MM.1S (cell line): Measurements from ENCODE around the gene VIM.

ENCODE experiments used
- DNase-seq: peaks from one replicate; pipeline ENCODE4 v3.0.0-alpha.2; 2015
- H2AFZ ChIP-seq: fragments of 300-600 bp; sonication (generic); 2 replicates; pipeline ENCODE4 v1.6.0; 2016; ENCODE audit warnings: antibody characterized with exemption, low read length
- H3F3A ChIP-seq: fragments of 300-600 bp; sonication (generic); 2 replicates; pipeline ENCODE4 v1.6.1; 2016; ENCODE audit warnings: mild to moderate bottlenecking, antibody characterized with exemption, low read length, moderate library complexity, mixed read lengths; ENCODE audit not compliant: insufficient read depth
- H3K27ac ChIP-seq: fragments of 300-600 bp; sonication (generic); 2 replicates; pipeline ENCODE4 v1.5.1; 2016; ENCODE audit warnings: mild to moderate bottlenecking, low read length
- H3K27me3 ChIP-seq: fragments of 300-600 bp; sonication (generic); replicated peaks from 2 replicates; pipeline ENCODE4 v1.6.0; 2016; ENCODE audit warnings: low read length; ENCODE audit not compliant: insufficient read depth
- H3K36me3 ChIP-seq: fragments of 300-600 bp; sonication (generic); replicated peaks from 2 replicates; pipeline ENCODE4 v1.6.1; 2016; ENCODE audit warnings: mild to moderate bottlenecking, low read length, mixed read lengths; ENCODE audit not compliant: insufficient read depth
- H3K4me1 ChIP-seq: fragments of 300-600 bp; sonication (generic); 2 replicates; pipeline ENCODE4 v1.6.1; 2016; ENCODE audit warnings: low read length, mixed read lengths
- H3K4me2 ChIP-seq: fragments of 300-600 bp; sonication (generic); 2 replicates; pipeline ENCODE4 v1.6.0; 2016; ENCODE audit warnings: low read depth, low read length
- H3K4me3 ChIP-seq: fragments of 300-600 bp; sonication (generic); 2 replicates; pipeline ENCODE4 v1.5.1; 2016; ENCODE audit warnings: low read length, mixed read lengths
- H3K79me2 ChIP-seq: fragments of 300-600 bp; sonication (generic); 2 replicates; pipeline ENCODE4 v1.6.1; 2016; ENCODE audit warnings: mixed run types, low read length, mixed read lengths
- H3K9ac ChIP-seq: fragments of 300-600 bp; sonication (generic); 2 replicates; pipeline ENCODE4 v1.6.1; 2016; ENCODE audit warnings: low read length, mixed read lengths
- H3K9me2 ChIP-seq: fragments of 300-600 bp; sonication (generic); replicated peaks from 2 replicates; pipeline ENCODE4 v1.6.1; 2016; ENCODE audit warnings: mild to moderate bottlenecking, low read length, mixed read lengths; ENCODE audit not compliant: insufficient read depth
- H3K9me3 ChIP-seq: fragments of 300-600 bp; sonication (generic); replicated peaks from 2 replicates; pipeline ENCODE4 v1.6.1; 2016; ENCODE audit warnings: mild to moderate bottlenecking, low read length, mixed read lengths; ENCODE audit not compliant: insufficient read depth
- H4K20me1 ChIP-seq: fragments of 300-600 bp; sonication (generic); 2 replicates; pipeline ENCODE4 v1.6.1; 2016; ENCODE audit warnings: mild to moderate bottlenecking, low read length, moderate library complexity, mixed read lengths; ENCODE audit not compliant: insufficient read depth
- EZH2 ChIP-seq: fragments of 300-600 bp; sonication (generic); optimal IDR thresholded peaks from 2 replicates; pipeline ENCODE3; 2017; ENCODE audit warnings: low read depth, mild to moderate bottlenecking, antibody characterized with exemption, low read length, mixed read lengths
- EZH2phosphoT487 ChIP-seq: fragments of 300-600 bp; sonication (generic); IDR thresholded peaks from 2 replicates; pipeline ENCODE4 v1.6.1; 2018; ENCODE audit warnings: antibody characterized with exemption, low read length
- TF ChIP-seq, protein P1 (sequence below): fragments of 300-600 bp; sonication (generic); IDR thresholded peaks from 2 replicates; pipeline ENCODE4 v1.5.1; 2016; ENCODE audit warnings: antibody characterized with exemption, low read length, mixed read lengths

VIM gene

DNA sequence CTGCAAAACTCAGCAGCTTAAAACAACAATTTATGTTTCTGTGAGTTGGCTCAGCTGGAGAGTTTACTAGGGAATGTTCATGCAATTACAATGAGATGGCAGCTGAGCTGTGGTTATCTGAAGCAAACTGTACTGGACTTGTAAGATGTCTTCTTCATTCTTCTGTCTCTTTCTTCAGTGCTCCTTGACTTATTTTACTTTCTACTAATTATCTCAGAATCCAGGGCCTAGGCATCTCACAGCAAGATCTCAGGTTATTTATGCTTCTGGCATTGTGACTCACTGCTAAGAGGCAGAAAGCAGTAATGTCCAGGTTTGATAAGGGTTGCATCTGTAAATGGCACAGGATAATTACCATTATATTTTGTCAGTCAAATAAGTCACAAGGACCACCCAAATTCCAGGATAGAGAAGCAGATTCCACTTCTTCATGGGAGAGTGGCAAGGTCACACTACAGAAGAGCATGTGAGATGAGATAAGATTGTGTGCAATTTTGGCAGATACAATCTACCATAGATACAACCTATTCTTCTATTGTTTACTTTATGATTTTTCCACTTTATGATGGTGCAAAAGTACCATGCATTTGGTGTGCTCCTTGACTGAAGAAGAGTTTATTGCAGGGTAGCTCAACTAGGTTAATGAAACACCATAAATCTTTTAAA is 16.8 kb downstream of the VIM start:
- TF ChIP-seq, protein P1, sequence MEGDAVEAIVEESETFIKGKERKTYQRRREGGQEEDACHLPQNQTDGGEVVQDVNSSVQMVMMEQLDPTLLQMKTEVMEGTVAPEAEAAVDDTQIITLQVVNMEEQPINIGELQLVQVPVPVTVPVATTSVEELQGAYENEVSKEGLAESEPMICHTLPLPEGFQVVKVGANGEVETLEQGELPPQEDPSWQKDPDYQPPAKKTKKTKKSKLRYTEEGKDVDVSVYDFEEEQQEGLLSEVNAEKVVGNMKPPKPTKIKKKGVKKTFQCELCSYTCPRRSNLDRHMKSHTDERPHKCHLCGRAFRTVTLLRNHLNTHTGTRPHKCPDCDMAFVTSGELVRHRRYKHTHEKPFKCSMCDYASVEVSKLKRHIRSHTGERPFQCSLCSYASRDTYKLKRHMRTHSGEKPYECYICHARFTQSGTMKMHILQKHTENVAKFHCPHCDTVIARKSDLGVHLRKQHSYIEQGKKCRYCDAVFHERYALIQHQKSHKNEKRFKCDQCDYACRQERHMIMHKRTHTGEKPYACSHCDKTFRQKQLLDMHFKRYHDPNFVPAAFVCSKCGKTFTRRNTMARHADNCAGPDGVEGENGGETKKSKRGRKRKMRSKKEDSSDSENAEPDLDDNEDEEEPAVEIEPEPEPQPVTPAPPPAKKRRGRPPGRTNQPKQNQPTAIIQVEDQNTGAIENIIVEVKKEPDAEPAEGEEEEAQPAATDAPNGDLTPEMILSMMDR, result no peak
- no peak for TF ChIP-seq EZH2
- TF ChIP-seq EZH2phosphoT487, result no peak
- DNase-seq, result no peak
- no peaks in the 10 kb centered on the region for H3K79me2 ChIP-seq
- H3F3A ChIP-seq, result no peaks in the 10 kb centered on the region
- no peak overlapping the region for H2AFZ ChIP-seq
- no peaks in the 10 kb centered on the region for H3K4me1 ChIP-seq
- H3K4me3 ChIP-seq, result no peak overlapping the region
- no peaks in the 10 kb centered on the region for H3K9me3 ChIP-seq
- no peak overlapping the region for H3K9ac ChIP-seq
- no peak overlapping the region for H3K4me2 ChIP-seq
- H4K20me1 ChIP-seq, result no peaks in the 10 kb centered on the region
- H3K27ac ChIP-seq, result no peak overlapping the region
- no peaks in the 10 kb centered on the region for H3K27me3 ChIP-seq
- no peaks in the 10 kb centered on the region for H3K36me3 ChIP-seq
- no peaks in the 10 kb centered on the region for H3K9me2 ChIP-seq

DNA sequence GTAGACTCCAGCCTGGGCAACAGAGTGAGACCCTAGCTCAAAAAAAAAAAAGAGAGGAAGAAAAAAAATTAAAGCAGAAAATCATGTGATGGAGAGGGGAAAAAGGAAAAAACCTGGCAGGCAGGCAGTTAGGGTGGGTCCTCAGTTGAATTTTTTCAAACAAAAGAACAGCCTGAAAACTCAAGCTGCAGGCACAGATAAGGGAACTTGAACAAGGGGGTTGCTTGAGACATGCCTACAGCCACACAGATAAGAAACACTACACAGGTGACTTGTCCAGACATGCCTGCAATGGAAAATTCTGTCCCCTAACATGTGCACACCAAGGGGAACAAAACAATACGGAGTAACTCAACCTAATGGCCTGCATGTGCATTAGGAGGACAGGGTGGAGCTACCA is 19.2 kb downstream of the VIM start:
- Histone ChIP-seq H3K4me2 (no peak overlapping the region), H3K36me3 (no peaks in the 10 kb centered on the region), H2AFZ (no peak overlapping the region), H3K27ac (no peak overlapping the region), H3K79me2 (no peaks in the 10 kb centered on the region), H3K4me1 (no peaks in the 10 kb centered on the region), H3K9me2 (no peaks in the 10 kb centered on the region), H3K9ac (no peak overlapping the region), H3K27me3 (no peaks in the 10 kb centered on the region), H3K9me3 (no peaks in the 10 kb centered on the region), H3K4me3 (no peak overlapping the region), H4K20me1 (no peaks in the 10 kb centered on the region), H3F3A (no peaks in the 10 kb centered on the region)
- TF ChIP-seq, protein P1, result no peak
- TF ChIP-seq EZH2phosphoT487, result no peak
- no peak for TF ChIP-seq EZH2
- DNase-seq, result no peak

DNA sequence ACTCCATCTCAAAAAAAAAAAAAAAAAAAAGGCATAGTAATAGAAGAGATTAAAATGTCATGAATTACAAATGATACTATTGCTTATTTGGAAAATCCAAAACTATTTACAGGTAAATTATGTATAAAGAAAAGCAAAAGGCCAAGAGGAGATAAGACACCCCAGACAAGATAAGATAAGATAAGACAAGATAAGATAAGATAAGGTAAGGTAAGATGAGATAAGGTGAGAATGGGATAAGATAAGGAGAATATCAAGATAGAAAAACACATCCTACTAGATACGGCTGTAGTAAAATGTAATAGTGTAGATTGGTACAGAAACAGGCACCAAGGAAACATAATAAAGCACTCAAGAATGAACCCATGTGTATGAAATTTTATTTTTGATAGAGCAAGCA is 20.9 kb downstream of the VIM start:
- no peak overlapping the region for H3K4me2 ChIP-seq
- DNase-seq, result no peak
- H4K20me1 ChIP-seq, result no peaks in the 10 kb centered on the region
- H3K27ac ChIP-seq, result no peak overlapping the region
- no peak overlapping the region for H3K4me3 ChIP-seq
- no peaks in the 10 kb centered on the region for H3F3A ChIP-seq
- TF ChIP-seq EZH2 (no peak), EZH2phosphoT487 (no peak)
- TF ChIP-seq, protein P1, result no peak
- no peaks in the 10 kb centered on the region for H3K9me2 ChIP-seq
- H3K27me3 ChIP-seq, result no peaks in the 10 kb centered on the region
- H3K9me3 ChIP-seq, result no peaks in the 10 kb centered on the region
- no peak overlapping the region for H2AFZ ChIP-seq
- H3K9ac ChIP-seq, result no peak overlapping the region
- H3K36me3 ChIP-seq, result no peaks in the 10 kb centered on the region
- no peaks in the 10 kb centered on the region for H3K79me2 ChIP-seq
- no peaks in the 10 kb centered on the region for H3K4me1 ChIP-seq
